K562 (cell line): Measurements from ENCODE around the gene APC. TPM values are rescaled to one million over a fixed set of nuclear protein-coding genes. Genes with fewer than 3 reads are reported as not detected.

Experiments
- CBX5 ChIP-seq: IDR thresholded peaks from 2 replicates; pipeline ENCODE4 v1.6.1; 2014; ENCODE audit warnings: low read depth, borderline replicate concordance
- CEBPG ChIP-seq, 3 experiments: fragments of 200-800 bp in 1 of 3; sonication (Bioruptor generic) in 1 of 3; sonication (generic) in 1 of 3; formaldehyde crosslinking in 1 of 3; IDR thresholded peaks in 2 of 3; conservative IDR thresholded peaks in 1 of 3; 2 replicates each; pipeline versions ENCODE4 v1.6.1 to v1.8.0; 2016 to 2022; ENCODE audit warnings: missing compliant biosample characterization in 2 of 3, missing genetic modification characterization in 2 of 3, mild to moderate bottlenecking in 1 of 3, missing genetic modification reagents in 1 of 3
- CHAMP1 ChIP-seq: fragments of 450-650 bp; IDR thresholded peaks from 2 replicates; pipeline ENCODE4 v1.6.1; 2016; ENCODE audit warnings: mild to moderate bottlenecking
- COPS2 ChIP-seq: fragments of 450-650 bp; conservative IDR thresholded peaks from 2 replicates; pipeline ENCODE4 v1.6.1; 2016; ENCODE audit warnings: mild to moderate bottlenecking, moderate library complexity
- CTCF ChIP-seq, 3 experiments: IDR thresholded peaks in 2 of 3; conservative IDR thresholded peaks in 1 of 3; 2 replicates each; pipeline ENCODE4 v1.5.1; 2011 to 2012; ENCODE audit warnings: low read length in 3 of 3, mild to moderate bottlenecking in 3 of 3, control low read depth in 2 of 3, improper control_type of control experiment in 1 of 3, inconsistent platforms in 1 of 3, low read depth in 1 of 3, mixed read lengths in 1 of 3, moderate library complexity in 1 of 3; ENCODE audit not compliant: insufficient read depth in 2 of 3
- FOXM1 ChIP-seq, 2 experiments: fragments of 450-650 bp in 1 of 2; sonication (generic) in 1 of 2; formaldehyde crosslinking in 1 of 2; IDR thresholded peaks; 2 replicates each; pipeline versions ENCODE4 v1.6.1 to v1.9.0; 2017 to 2022; ENCODE audit warnings: low read depth in 2 of 2, mild to moderate bottlenecking in 2 of 2, missing genetic modification reagents in 1 of 2, moderate library complexity in 1 of 2
- HINFP ChIP-seq: fragments of 450-650 bp; conservative IDR thresholded peaks from 2 replicates; pipeline ENCODE4 v1.6.1; 2016; ENCODE audit warnings: missing genetic modification characterization, low read depth, mild to moderate bottlenecking, control low read depth, missing compliant biosample characterization
- HNRNPH1 ChIP-seq: fragments of 200-400 bp; formaldehyde crosslinking; optimal IDR thresholded peaks from 2 replicates; pipeline ENCODE3; 2017; ENCODE audit warnings: low read depth, mild to moderate bottlenecking, low read length, moderate library complexity
- MTF1 ChIP-seq: fragments of 250-450 bp; sonication (Bioruptor Pico); IDR thresholded peaks from 2 replicates; pipeline ENCODE4 v1.9.0; 2021; ENCODE audit warnings: moderate library complexity, mild to moderate bottlenecking, inconsistent platforms, borderline replicate concordance
- NCOA2 ChIP-seq, 2 experiments: fragments of 450-650 bp; IDR thresholded peaks; 2 replicates each; pipeline ENCODE4 v1.6.1; 2018; ENCODE audit warnings: mild to moderate bottlenecking in 2 of 2, moderate library complexity in 1 of 2; ENCODE audit not compliant: partially characterized antibody in 2 of 2
- PHB ChIP-seq: fragments of 250-450 bp; sonication (Bioruptor Pico); IDR thresholded peaks from 2 replicates; pipeline ENCODE4 v1.5.0; 2021
- RBM34 ChIP-seq: fragments of 200-400 bp; formaldehyde crosslinking; IDR thresholded peaks from 2 replicates; pipeline ENCODE4 v1.6.1; 2018; ENCODE audit warnings: low read length, borderline replicate concordance; ENCODE audit not compliant: insufficient read depth
- SRSF3 ChIP-seq: fragments of 200-400 bp; formaldehyde crosslinking; IDR thresholded peaks from 2 replicates; pipeline ENCODE4 v1.6.1; 2016; ENCODE audit warnings: mild to moderate bottlenecking, low read length, moderate library complexity; ENCODE audit not compliant: insufficient read depth
- ZBTB43 ChIP-seq: sonication (generic); formaldehyde crosslinking; IDR thresholded peaks from 2 replicates; pipeline ENCODE4 v1.8.0; 2023; ENCODE audit warnings: mild to moderate bottlenecking, missing genetic modification reagents
- ZNF184 ChIP-seq: sonication (generic); formaldehyde crosslinking; IDR thresholded peaks from 2 replicates; pipeline ENCODE4 v1.5.0; 2020; ENCODE audit warnings: missing genetic modification reagents
- ZNF224 ChIP-seq: sonication (generic); formaldehyde crosslinking; IDR thresholded peaks from 2 replicates; pipeline ENCODE4 v1.8.0; 2022; ENCODE audit warnings: mild to moderate bottlenecking, missing genetic modification reagents
- polyA plus RNA-seq, 8 experiments: library from polyadenylated mRNA; depleted of rRNA in 4 of 8; stranded (reverse) in 5 of 8; unstranded in 3 of 8; fragments of >200 nt; fragmentation: Nextera tagmentation in 2 of 8; fragmentation: Illumina TruSeq in 1 of 8; extraction: Ambion mirVana in 2 of 8; extraction: Trizol in 1 of 8; gene quantifications; 2 replicates each; pipeline versions ENCODE4 v1.2.1 to v1.2.3, GENCODE V29; 2011 to 2014; ENCODE audit warnings: inconsistent platforms in 1 of 8, missing spikeins in 1 of 8
- total RNA-seq, 7 experiments: library from RNA; depleted of rRNA in 6 of 7; stranded (reverse); fragments of >200 nt in 6 of 7; fragmentation: Illumina TruSeq in 2 of 7; extraction: Trizol in 2 of 7; gene quantifications; 2 replicates each; pipeline versions ENCODE4 v1.2.1 to v1.2.3, GENCODE V29; 2011 to 2021; ENCODE audit warnings: low replicate concordance in 1 of 7

APC gene
- total and polyA plus RNA-seq, 9 of the 15 experiments (the other 6 are each of a cell fraction or from before 2014, with no cell fraction given): 5.7 to 29.5 (median 15.4) TPM

GRCh38 chr5:112707187-112708102 lies 30.2 kb upstream of the APC start (continued):
- TF ChIP-seq ZNF224 (CRISPR knock-in tag) (0 out of 2 replicates have a peak, but pooled peaks have one; percentile 30), HNRNPH1 (no peak), ZBTB43 (CRISPR knock-in tag) (no peak), RBM34 (no peak), CBX5 (no peak), COPS2 (no peak), CTCF (IDR thresholded peaks at IDR 0.05 in 2 of 3, conservative IDR thresholded peaks at IDR 0.05 in 1 of 3; ENCODE audit: insufficient read depth in 2 of 3, low read depth in 1 of 3, low read length in 3 of 3) (peak in 2 of 3 experiments; percentile 2 to 11; a peak in 1 of 6 replicates), ZNF184 (no peak), MTF1 (CRISPR knock-in tag) (no peak), PHB (CRISPR knock-in tag) (no peak), NCOA2 (IDR thresholded peaks at IDR 0.05; ENCODE audit: partially characterized antibody in 2 of 2) (no peak), CEBPG (CRISPR knock-in tag; IDR thresholded peaks at IDR 0.05) (0 out of 2 replicates have a peak, but pooled peaks have one; percentile 7), CEBPG (tag; conservative IDR thresholded peaks at IDR 0.05 in 1 of 2, IDR thresholded peaks at IDR 0.05 in 1 of 2) (no peak), HINFP (peak; percentile 72), SRSF3 (no peak), FOXM1 (IDR thresholded peaks at IDR 0.05; ENCODE audit: low read depth) (no peak), FOXM1 (CRISPR knock-in tag; IDR thresholded peaks at IDR 0.05; ENCODE audit: low read depth) (no peak), CHAMP1 (no peak)
